HG02884 (cell line): Measurements from ENCODE around the gene CAMP.
"Not testable (repeated sequence)": the region's sequence is repeated elsewhere in the genome, so short reads cannot be mapped to it uniquely, and the experiment has no call there.

ENCODE experiments used
- ATAC-seq: cut with Tn5 transposase; IDR thresholded peaks from one replicate; pipeline ENCODE4 v1.9.1; 2021; ENCODE audit warnings: mild to moderate bottlenecking, moderate library complexity; ENCODE audit not compliant: unreplicated experiment

The CAMP gene

GRCh38 chr3:48248095-48248850 is 25.0 kb downstream of the CAMP start:
- no peak for ATAC-seq

- ATAC-seq, result no peak
These were observed 33.3 kb downstream of the CAMP start for GRCh38 chr3:48256557-48256956.

GRCh38 chr3:48258530-48258929 is 35.2 kb downstream of the CAMP start:
- no peak for ATAC-seq

- no peak for ATAC-seq
These were observed 44.5 kb downstream of the CAMP start for GRCh38 chr3:48267782-48268181.

- ATAC-seq, result no peak
These were observed 45.2 kb downstream of the CAMP start for GRCh38 chr3:48268381-48268935.

GRCh38 chr3:48268936-48269561 is 45.8 kb downstream of the CAMP start:
- no peak for ATAC-seq

GRCh38 chr3:48269592-48269991 is 46.3 kb downstream of the CAMP start:
- no peak for ATAC-seq

- ATAC-seq, result no peak
These were observed 47.0 kb downstream of the CAMP start for GRCh38 chr3:48270306-48270705.

- not testable (repeated sequence) for ATAC-seq
These were observed 47.9 kb downstream of the CAMP start for GRCh38 chr3:48271223-48271622.

- no peak for ATAC-seq
These were observed 48.6 kb downstream of the CAMP start for GRCh38 chr3:48271763-48272498.

- ATAC-seq, result no peak
These were observed 50.4 kb downstream of the CAMP start for GRCh38 chr3:48273594-48274211.

- no peak for ATAC-seq
These were observed 51.2 kb downstream of the CAMP start for GRCh38 chr3:48274452-48274851.
